ENCODE data around the gene TNIK.

- TF ChIP-seq CTCF (IDR thresholded peaks at IDR 0.05) (no peak), POLR2A (IDR thresholded peaks at IDR 0.05) (no peak)
Measured at GRCh38 chr3:171285287-171285686, 174.9 kb downstream of the TNIK start.
